ENCODE results near the gene TERT.

GRCh38 chr5:1278216-1278615 is 16.7 kb downstream of the TERT start:
- no peak for TF ChIP-seq CTCF (conservative IDR thresholded peaks at IDR 0.05; ENCODE audit: low read depth, low read length)
- TF ChIP-seq EZH2 (IDR thresholded peaks at IDR 0.05; ENCODE audit: low read length, unreplicated experiment): no peak

Measured in PC-3 (cell line).